Left lung (tissue), 10 donors: ENCODE data around the gene DMRTA2. TPM values are rescaled to one million over a fixed set of nuclear protein-coding genes. Genes with fewer than 3 reads are reported as not detected.

Experiments
- ATAC-seq: fragments of 200-7000 bp; cut with Tn5 transposase; one replicate; pipeline ENCODE4 v1.9.1; 2020; ENCODE audit warnings: moderate library complexity
- DNase-seq, 4 donors: peaks; one replicate each; pipeline ENCODE4 v3.0.0-alpha.2; 2013 to 2020
- H3K27ac ChIP-seq, 2 donors: fragments of 200-600 bp; sonication (generic) in 1 of 2; one replicate each; pipeline versions ENCODE4 v1.5.0 to v1.8.0; 2020 to 2021
- H3K27me3 ChIP-seq, 2 donors: fragments of 200-600 bp; sonication (generic) in 1 of 2; one replicate each; pipeline versions ENCODE4 v1.5.0 to v1.8.0; 2020 to 2021
- H3K36me3 ChIP-seq, 2 donors: fragments of 200-600 bp; sonication (generic) in 1 of 2; one replicate each; pipeline versions ENCODE4 v1.5.0 to v1.8.0; 2020 to 2021
- H3K4me1 ChIP-seq, 2 donors: fragments of 200-600 bp; one replicate each; pipeline ENCODE4 v1.8.0; 2021
- H3K4me3 ChIP-seq, 2 donors: fragments of 200-600 bp; sonication (generic) in 1 of 2; one replicate each; pipeline versions ENCODE4 v1.5.0 to v1.8.0; 2020 to 2021; ENCODE audit warnings: mild to moderate bottlenecking in 1 of 2
- H3K9me3 ChIP-seq, 2 donors: fragments of 200-600 bp; sonication (generic) in 1 of 2; one replicate each; pipeline versions ENCODE4 v1.5.0 to v1.8.0; 2020 to 2021
- CTCF ChIP-seq, 2 donors: fragments of 200-600 bp; sonication (generic) in 1 of 2; IDR thresholded peaks; one replicate each; pipeline versions ENCODE4 v1.5.0 to v1.8.0; 2021; ENCODE audit warnings: antibody characterized with exemption in 2 of 2
- intact Hi-C, 2 donors: fragments of 100-400 bp; cut with DNase I; formaldehyde crosslinking; loops; one replicate each; pipeline versions ENCODE4 v1.11.2 to v1.14.2; 2022
- polyA plus RNA-seq, 6 donors: library from polyadenylated mRNA; unstranded; fragments of 120-200 nt; gene quantifications; one replicate each; pipeline ENCODE4 v1.2.1, GENCODE V29; 2013; ENCODE audit not compliant: insufficient read length in 6 of 6
- total RNA-seq, 2 donors: library from RNA; stranded (reverse); fragmentation: NEBNext Ultra II Directional; extraction: Animal tissue kit (Norgen Biotek cat#: 25700); gene quantifications; one replicate each; pipeline ENCODE4 v1.2.1, GENCODE V29; 2021
- donor health status: DM: no; HTN: yes; CAD: no.
- donor health status: DM: no; HTN: no; CAD: no.

Gene DMRTA2
- total and polyA plus RNA-seq, 8 donors, result 0.05 to 0.06 TPM; not detected in 6

DNA sequence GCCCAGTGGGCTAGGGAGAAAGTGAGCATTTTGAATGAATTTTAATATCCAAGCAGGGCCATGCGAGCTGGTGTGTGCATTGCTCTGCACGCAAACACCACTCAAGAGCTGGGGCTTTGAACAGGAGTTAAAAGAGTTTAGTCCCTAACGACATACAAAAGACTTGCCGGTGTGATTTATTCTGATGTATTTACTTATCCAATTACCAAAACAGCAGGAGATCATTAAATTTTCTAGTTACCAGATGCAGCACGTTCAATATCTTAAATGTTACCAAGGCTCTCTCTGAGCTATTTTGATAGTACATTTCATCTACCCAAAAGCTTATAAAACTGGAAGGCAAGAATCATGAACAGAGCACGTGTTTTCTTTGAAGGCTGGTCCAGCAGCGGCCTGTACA, 30.0 kb upstream of the DMRTA2 start:
- ATAC-seq (no peak), DNase-seq (no peak)
- H3K27ac ChIP-seq, result no peak overlapping the region
- no peaks in the 10 kb centered on the region for H3K9me3 ChIP-seq
- no peaks in the 10 kb centered on the region for H3K27me3 ChIP-seq
- peaks cover 0 to under 1% of the 10 kb centered on the region in 2 donors for H3K4me1 ChIP-seq
- H3K36me3 ChIP-seq, result peaks cover 0 to 4% of the 10 kb centered on the region in 2 donors
- TF ChIP-seq CTCF (IDR thresholded peaks at IDR 0.05), result no peak
- H3K4me3 ChIP-seq, result no peak overlapping the region
- intact Hi-C loops, result no loop called here

DNA sequence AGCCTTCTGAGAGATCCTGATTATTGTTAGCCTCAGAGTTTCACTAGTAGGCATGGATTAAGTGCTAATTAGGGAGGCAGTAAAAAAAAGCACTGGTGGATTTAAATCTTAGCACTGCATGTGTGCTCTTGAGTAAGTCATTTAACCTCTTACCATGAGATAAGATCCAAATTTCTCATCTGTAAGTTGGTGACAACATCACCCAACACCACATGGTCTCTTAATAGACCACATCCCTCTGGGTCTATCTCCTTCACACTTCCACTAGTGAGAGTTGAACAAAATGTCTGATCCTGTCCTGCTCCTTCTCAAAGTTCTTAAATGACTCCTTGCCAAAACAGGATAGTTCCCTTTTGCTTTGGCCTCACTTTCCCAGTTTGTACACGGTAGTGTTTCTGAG, 29.5 kb upstream of the DMRTA2 start:
- TF ChIP-seq CTCF (IDR thresholded peaks at IDR 0.05), result no peak
- H3K36me3 ChIP-seq, result peaks cover 0 to 4% of the 10 kb centered on the region in 2 donors
- H3K4me1 ChIP-seq, result no peaks in the 10 kb centered on the region
- H3K4me3 ChIP-seq, result no peak overlapping the region
- H3K9me3 ChIP-seq, result no peaks in the 10 kb centered on the region
- no peaks in the 10 kb centered on the region for H3K27me3 ChIP-seq
- ATAC-seq (no peak), DNase-seq (no peak)
- intact Hi-C loops, result no loop called here
- H3K27ac ChIP-seq, result no peak overlapping the region

DNA sequence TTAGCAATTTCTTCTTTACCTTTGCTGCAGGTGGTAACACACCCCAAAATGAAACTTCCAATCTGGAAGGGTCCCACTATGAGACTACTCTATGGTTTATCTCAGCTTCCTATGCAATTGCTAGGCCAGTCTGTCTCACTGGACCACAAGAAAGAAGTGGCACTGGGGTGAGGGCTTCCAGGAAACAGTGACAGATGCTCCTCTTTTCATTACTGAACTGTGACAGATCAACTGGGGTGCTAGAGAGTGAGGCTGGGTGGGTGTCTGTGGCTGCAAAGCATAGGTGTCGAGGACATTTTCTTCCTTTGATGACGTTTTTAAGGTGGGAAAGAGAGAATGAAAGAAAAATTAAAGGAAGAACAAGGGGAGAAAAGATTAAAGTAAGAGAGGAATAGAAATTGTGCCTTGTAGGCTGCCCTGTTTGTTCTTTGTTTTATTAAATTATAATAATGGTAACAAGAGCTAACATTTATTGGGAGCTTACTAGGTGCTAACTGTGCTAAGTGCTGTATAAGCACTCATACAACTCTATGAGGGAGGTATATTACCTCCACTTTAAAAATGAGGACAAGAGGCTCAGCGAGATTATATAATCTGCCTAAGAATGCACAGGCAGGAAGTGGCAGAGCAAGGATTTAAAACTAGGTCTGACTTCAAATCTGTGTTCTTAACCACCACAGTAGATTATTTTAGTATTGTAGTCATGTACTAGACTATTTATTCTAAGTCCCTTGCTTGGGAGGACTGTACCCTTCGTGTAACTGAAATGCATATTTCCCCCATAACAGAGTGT, 27.8 kb upstream of the DMRTA2 start:
- no peaks in the 10 kb centered on the region for H3K4me1 ChIP-seq
- H3K27ac ChIP-seq, result no peak overlapping the region
- no peak for TF ChIP-seq CTCF (IDR thresholded peaks at IDR 0.05)
- ATAC-seq (no peak), DNase-seq (no peak)
- intact Hi-C loops, result no loop called here
- H3K27me3 ChIP-seq, result no peaks in the 10 kb centered on the region
- H3K4me3 ChIP-seq, result no peak overlapping the region
- no peaks in the 10 kb centered on the region for H3K9me3 ChIP-seq
- H3K36me3 ChIP-seq, result peaks cover 0 to 4% of the 10 kb centered on the region in 2 donors

- Histone ChIP-seq H3K4me1 (no peaks in the 10 kb centered on the region), H3K27ac (no peak overlapping the region), H3K36me3 (no peaks in the 10 kb centered on the region), H3K9me3 (no peaks in the 10 kb centered on the region), H3K4me3 (no peak overlapping the region), H3K27me3 (no peaks in the 10 kb centered on the region)
- intact Hi-C loops, result no loop called here
- no peak for DNase-seq
- ATAC-seq, result no peak
- TF ChIP-seq CTCF (IDR thresholded peaks at IDR 0.05), result no peak
These were observed 24.7 kb upstream of the DMRTA2 start for GRCh38 chr1:50447961-50448360.

GRCh38 chr1:50441183-50441582, 17.9 kb upstream of the DMRTA2 start:
- intact Hi-C loops, result no loop called here
- H3K27ac ChIP-seq, result no peak overlapping the region
- H3K4me3 ChIP-seq, result no peak overlapping the region

More at GRCh38 chr1:50441183-50441582, 17.9 kb upstream of the DMRTA2 start:
- peaks cover 0 to 37% of the 10 kb centered on the region in 2 donors for H3K36me3 ChIP-seq
- no peak for TF ChIP-seq CTCF (IDR thresholded peaks at IDR 0.05)
- no peak for DNase-seq
- ATAC-seq, result no peak
- no peaks in the 10 kb centered on the region for H3K9me3 ChIP-seq
- no peaks in the 10 kb centered on the region for H3K27me3 ChIP-seq
- H3K4me1 ChIP-seq, result no peaks in the 10 kb centered on the region
